ENCODE measurements around the gene GAS2.

GAS2 gene

GRCh38 chr11:22626573-22627239, 39.7 kb upstream of the GAS2 start:
- no peak overlapping the region for H2BK12ac ChIP-seq (ENCODE audit: low read length in 2 of 2)
- peaks cover 4% of the 10 kb centered on the region for H3K79me1 ChIP-seq (replicated peaks; ENCODE audit: low read length, poor library complexity, severe bottlenecking)
- H4K8ac ChIP-seq (ENCODE audit: low read length): no peak overlapping the region
- no peak overlapping the region for H3K23ac ChIP-seq (ENCODE audit: low read length in 2 of 2)
- WGBS: 100% methylated on average over 7 of the region's 14 CpGs
- H3K4me1 ChIP-seq (ENCODE audit: control insufficient read depth, insufficient read depth, low read depth, low read length): no peaks in the 10 kb centered on the region
- peak overlapping the region; percentile 90 for H3K9ac ChIP-seq (ENCODE audit: low read length)
- H3K9me3 ChIP-seq (ENCODE audit: control insufficient read depth, low read length): no peaks in the 10 kb centered on the region
- H3K27ac ChIP-seq (ENCODE audit: low read length, poor library complexity, severe bottlenecking): no peak overlapping the region
- peak overlapping the region in 1 of 2 experiments; percentile 94 for H3K4me3 ChIP-seq (ENCODE audit: insufficient read depth in 1 of 2, low read depth in 1 of 2, low read length in 2 of 2)
- no peak overlapping the region for H3K4me2 ChIP-seq (ENCODE audit: low read length, poor library complexity, severe bottlenecking)
- no peaks in the 10 kb centered on the region for H3K27me3 ChIP-seq (ENCODE audit: control insufficient read depth in 1 of 2, insufficient read depth in 1 of 2, low read length in 2 of 2)
- no peak for DNase-seq
- H3K18ac ChIP-seq (ENCODE audit: low read depth in 1 of 2, low read length in 2 of 2): no peak overlapping the region
- H2BK120ac ChIP-seq (ENCODE audit: low read depth, low read length): no peak overlapping the region
- H3K14ac ChIP-seq (ENCODE audit: low read length in 2 of 2): no peak overlapping the region
- no peak overlapping the region for H2BK15ac ChIP-seq (ENCODE audit: low read depth, poor library complexity, severe bottlenecking)
- no peak overlapping the region for H3K4ac ChIP-seq (ENCODE audit: low read depth in 1 of 2, low read length in 2 of 2)
- H2AFZ ChIP-seq (ENCODE audit: low read depth, low read length): no peak overlapping the region
- H2BK5ac ChIP-seq (ENCODE audit: low read depth, low read length, poor library complexity, severe bottlenecking): no peak overlapping the region
- H3K36me3 ChIP-seq (ENCODE audit: control insufficient read depth in 1 of 2, insufficient read depth in 2 of 2, low read depth in 1 of 2, low read length in 2 of 2): no peaks in the 10 kb centered on the region
- H4K91ac ChIP-seq (ENCODE audit: low read length): no peak overlapping the region
- no peak overlapping the region for H2AK5ac ChIP-seq (ENCODE audit: low read length, severe bottlenecking)

GRCh38 chr11:22627421-22627820, 39.0 kb upstream of the GAS2 start:
- no peak overlapping the region for H3K4me3 ChIP-seq (ENCODE audit: insufficient read depth in 1 of 2, low read depth in 1 of 2, low read length in 2 of 2)
- 100% methylated on average over 5 of the region's 6 CpGs for WGBS
- H3K4me1 ChIP-seq (ENCODE audit: control insufficient read depth, insufficient read depth, low read depth, low read length): no peaks in the 10 kb centered on the region
- no peak overlapping the region for H3K23ac ChIP-seq (ENCODE audit: low read length in 2 of 2)
- no peak overlapping the region for H3K4me2 ChIP-seq (ENCODE audit: low read length, poor library complexity, severe bottlenecking)
- H3K9ac ChIP-seq (ENCODE audit: low read length): no peak overlapping the region
- no peaks in the 10 kb centered on the region for H3K36me3 ChIP-seq (ENCODE audit: control insufficient read depth in 1 of 2, insufficient read depth in 2 of 2, low read depth in 1 of 2, low read length in 2 of 2)
- H3K14ac ChIP-seq (ENCODE audit: low read length in 2 of 2): no peak overlapping the region
- no peak overlapping the region for H2BK120ac ChIP-seq (ENCODE audit: low read depth, low read length)
- peaks cover 4% of the 10 kb centered on the region for H3K79me1 ChIP-seq (replicated peaks; ENCODE audit: low read length, poor library complexity, severe bottlenecking)
- H2BK5ac ChIP-seq (ENCODE audit: low read depth, low read length, poor library complexity, severe bottlenecking): no peak overlapping the region
- no peak overlapping the region for H3K4ac ChIP-seq (ENCODE audit: low read depth in 1 of 2, low read length in 2 of 2)
- H4K8ac ChIP-seq (ENCODE audit: low read length): no peak overlapping the region
- no peak overlapping the region for H2AK5ac ChIP-seq (ENCODE audit: low read length, severe bottlenecking)
- no peak for DNase-seq
- H3K9me3 ChIP-seq (ENCODE audit: control insufficient read depth, low read length): no peaks in the 10 kb centered on the region
- no peak overlapping the region for H2AFZ ChIP-seq (ENCODE audit: low read depth, low read length)
- H2BK15ac ChIP-seq (ENCODE audit: low read depth, poor library complexity, severe bottlenecking): no peak overlapping the region
- H3K27ac ChIP-seq (ENCODE audit: low read length, poor library complexity, severe bottlenecking): no peak overlapping the region
- H4K91ac ChIP-seq (ENCODE audit: low read length): no peak overlapping the region
- H2BK12ac ChIP-seq (ENCODE audit: low read length in 2 of 2): no peak overlapping the region
- no peaks in the 10 kb centered on the region for H3K27me3 ChIP-seq (ENCODE audit: control insufficient read depth in 1 of 2, insufficient read depth in 1 of 2, low read length in 2 of 2)
- H3K18ac ChIP-seq (ENCODE audit: low read depth in 1 of 2, low read length in 2 of 2): no peak overlapping the region

- Histone ChIP-seq H2AK5ac (ENCODE audit: low read length, severe bottlenecking) (no peak overlapping the region), H3K27ac (ENCODE audit: low read length, poor library complexity, severe bottlenecking) (no peak overlapping the region), H2AFZ (ENCODE audit: low read depth, low read length) (no peak overlapping the region), H3K23ac (ENCODE audit: low read length in 2 of 2) (no peak overlapping the region), H3K4me1 (ENCODE audit: control insufficient read depth, insufficient read depth, low read depth, low read length) (peaks cover 9% of the 10 kb centered on the region), H3K9me3 (ENCODE audit: control insufficient read depth, low read length) (no peaks in the 10 kb centered on the region), H3K79me1 (replicated peaks; ENCODE audit: low read length, poor library complexity, severe bottlenecking) (peaks cover 1% of the 10 kb centered on the region), H4K91ac (ENCODE audit: low read length) (no peak overlapping the region), H3K4ac (ENCODE audit: low read depth in 1 of 2, low read length in 2 of 2) (no peak overlapping the region), H3K14ac (ENCODE audit: low read length in 2 of 2) (no peak overlapping the region), H3K27me3 (ENCODE audit: control insufficient read depth in 1 of 2, insufficient read depth in 1 of 2, low read length in 2 of 2) (no peaks in the 10 kb centered on the region), H4K8ac (ENCODE audit: low read length) (no peak overlapping the region), H2BK120ac (ENCODE audit: low read depth, low read length) (no peak overlapping the region), H3K4me2 (ENCODE audit: low read length, poor library complexity, severe bottlenecking) (no peak overlapping the region), H2BK12ac (ENCODE audit: low read length in 2 of 2) (no peak overlapping the region), H2BK5ac (ENCODE audit: low read depth, low read length, poor library complexity, severe bottlenecking) (no peak overlapping the region), H3K36me3 (ENCODE audit: control insufficient read depth in 1 of 2, insufficient read depth in 2 of 2, low read depth in 1 of 2, low read length in 2 of 2) (no peaks in the 10 kb centered on the region), H3K9ac (ENCODE audit: low read length) (no peak overlapping the region), H3K18ac (ENCODE audit: low read depth in 1 of 2, low read length in 2 of 2) (no peak overlapping the region), H3K4me3 (ENCODE audit: insufficient read depth in 1 of 2, low read depth in 1 of 2, low read length in 2 of 2) (no peak overlapping the region), H2BK15ac (ENCODE audit: low read depth, poor library complexity, severe bottlenecking) (no peak overlapping the region)
- DNase-seq: no peak
Observed at GRCh38 chr11:22633354-22633902, 33.0 kb upstream of the GAS2 start.

GRCh38 chr11:22634897-22635629, 31.3 kb upstream of the GAS2 start:
- DNase-seq: peak; percentile 50
- Histone ChIP-seq H3K36me3 (ENCODE audit: control insufficient read depth in 1 of 2, insufficient read depth in 2 of 2, low read depth in 1 of 2, low read length in 2 of 2) (no peaks in the 10 kb centered on the region), H3K27me3 (ENCODE audit: control insufficient read depth in 1 of 2, insufficient read depth in 1 of 2, low read length in 2 of 2) (no peaks in the 10 kb centered on the region), H3K23ac (ENCODE audit: low read length in 2 of 2) (no peak overlapping the region), H2AFZ (ENCODE audit: low read depth, low read length) (no peak overlapping the region), H4K91ac (ENCODE audit: low read length) (no peak overlapping the region), H3K9me3 (ENCODE audit: control insufficient read depth, low read length) (no peaks in the 10 kb centered on the region), H3K27ac (ENCODE audit: low read length, poor library complexity, severe bottlenecking) (peak overlapping the region; percentile 7), H3K4me3 (ENCODE audit: insufficient read depth in 1 of 2, low read depth in 1 of 2, low read length in 2 of 2) (no peak overlapping the region), H3K4ac (ENCODE audit: low read depth in 1 of 2, low read length in 2 of 2) (no peak overlapping the region), H3K4me2 (ENCODE audit: low read length, poor library complexity, severe bottlenecking) (no peak overlapping the region), H3K79me1 (replicated peaks; ENCODE audit: low read length, poor library complexity, severe bottlenecking) (no peaks in the 10 kb centered on the region), H2BK5ac (ENCODE audit: low read depth, low read length, poor library complexity, severe bottlenecking) (no peak overlapping the region), H4K8ac (ENCODE audit: low read length) (no peak overlapping the region), H3K4me1 (ENCODE audit: control insufficient read depth, insufficient read depth, low read depth, low read length) (peaks cover 9% of the 10 kb centered on the region), H2BK15ac (ENCODE audit: low read depth, poor library complexity, severe bottlenecking) (no peak overlapping the region), H2BK120ac (ENCODE audit: low read depth, low read length) (no peak overlapping the region), H3K14ac (ENCODE audit: low read length in 2 of 2) (no peak overlapping the region), H2BK12ac (ENCODE audit: low read length in 2 of 2) (no peak overlapping the region), H2AK5ac (ENCODE audit: low read length, severe bottlenecking) (no peak overlapping the region), H3K9ac (ENCODE audit: low read length) (no peak overlapping the region), H3K18ac (ENCODE audit: low read depth in 1 of 2, low read length in 2 of 2) (peak overlapping the region in 1 of 2 experiments; percentile 28)
- WGBS: 83% methylated on average over 3 of the region's 3 CpGs

Data from mesenchymal stem cell (in vitro differentiated cells and primary cell).